IPS-NIHi7 (cell line): ENCODE measurements around the gene NECAP2.
"Not testable (repeated sequence)": the region's sequence is repeated elsewhere in the genome, so short reads cannot be mapped to it uniquely, and the experiment has no call there.

ENCODE experiments used
- DNase-seq: peaks from one replicate; pipeline ENCODE4 v3.0.0; 2012; ENCODE audit warnings: mixed read lengths; ENCODE audit errors: extremely low spot score

The NECAP2 gene

GRCh38 chr1:16425125-16426025 lies 15.1 kb upstream of the NECAP2 start:
- no peak for DNase-seq

DNA sequence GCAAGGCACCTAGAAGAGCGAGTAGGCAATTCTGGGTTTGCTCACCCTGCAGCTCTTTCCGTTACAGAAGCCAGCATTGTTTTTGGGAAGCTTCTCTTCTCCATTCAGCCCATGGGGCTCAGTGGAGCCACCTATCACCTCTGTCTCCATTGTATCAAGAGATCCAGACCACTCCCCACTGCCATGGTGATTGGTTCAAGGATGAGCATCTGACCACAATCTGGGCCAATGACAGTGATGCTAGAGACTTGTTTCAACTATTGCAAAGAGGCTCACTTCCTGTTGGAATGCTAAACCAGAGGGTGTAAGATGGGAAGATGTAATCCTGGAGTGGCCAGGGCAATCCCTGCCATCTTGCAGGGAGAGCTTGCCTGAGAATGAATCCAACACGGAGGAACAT lies 9.9 kb upstream of the NECAP2 start:
- peak; percentile 61 for DNase-seq

DNA sequence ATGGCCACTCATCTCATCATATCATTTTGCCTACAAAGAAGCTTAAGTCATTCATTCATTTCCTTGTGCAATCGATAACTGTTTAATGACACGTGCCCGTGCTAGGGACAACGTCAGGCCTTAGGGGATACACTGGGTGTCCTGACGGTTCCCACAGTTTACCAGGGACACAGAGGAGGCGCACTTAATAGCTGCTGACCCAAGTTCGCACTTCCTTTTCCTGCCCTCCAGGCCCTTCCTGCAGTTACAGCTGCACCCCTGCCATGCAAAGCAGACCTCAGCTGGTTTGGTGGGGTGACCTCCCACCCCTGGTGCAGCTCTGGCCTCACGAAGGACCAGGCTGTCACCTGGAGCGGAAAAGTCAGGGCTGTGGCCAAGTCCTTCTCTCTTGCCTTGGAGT lies 7.5 kb upstream of the NECAP2 start:
- DNase-seq: no peak

- DNase-seq: no peak
These were observed 6.5 kb upstream of the NECAP2 start for GRCh38 chr1:16434007-16434406.

DNA sequence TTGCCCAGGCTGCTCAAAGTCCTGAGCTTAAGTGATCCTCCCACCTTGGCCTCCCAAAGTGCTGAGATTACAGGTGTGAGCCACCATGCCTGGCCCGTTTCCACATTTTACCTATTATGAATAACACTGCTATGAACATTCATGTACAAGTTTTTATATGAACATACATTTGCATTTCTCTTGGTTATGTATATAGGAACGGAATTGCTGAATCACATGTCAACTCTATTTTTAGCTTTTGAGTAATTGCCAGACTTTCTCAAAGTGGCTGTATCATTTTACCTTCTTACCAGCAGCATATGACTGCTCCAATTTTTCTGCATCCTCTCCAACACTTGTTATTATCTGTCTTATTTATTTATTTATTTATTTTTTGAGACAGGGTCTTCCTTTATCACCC lies 6.0 kb upstream of the NECAP2 start:
- DNase-seq: no peak

- DNase-seq: no peak
These were observed 3.5 kb upstream of the NECAP2 start, which contains the start of gene SPATA21 for GRCh38 chr1:16436946-16437474. Gene SPATA21 (minus strand): TSS chr1:16437424. CDS start chr1:16431371, 6,053 bp downstream.

- DNase-seq: no peak
These were observed 2.0 kb upstream of the NECAP2 start for GRCh38 chr1:16438516-16438915.

GRCh38 chr1:16438924-16439323 lies 1.6 kb upstream of the NECAP2 start:
- no peak for DNase-seq

GRCh38 chr1:16440131-16440469 lies 424 bp upstream of the NECAP2 start:
- no peak for DNase-seq

GRCh38 chr1:16441282-16441665 lies 750 bp downstream of the NECAP2 start:
- DNase-seq: no peak

- DNase-seq: no peak
These were observed 1.7 kb downstream of the NECAP2 start for GRCh38 chr1:16442265-16442664.

DNA sequence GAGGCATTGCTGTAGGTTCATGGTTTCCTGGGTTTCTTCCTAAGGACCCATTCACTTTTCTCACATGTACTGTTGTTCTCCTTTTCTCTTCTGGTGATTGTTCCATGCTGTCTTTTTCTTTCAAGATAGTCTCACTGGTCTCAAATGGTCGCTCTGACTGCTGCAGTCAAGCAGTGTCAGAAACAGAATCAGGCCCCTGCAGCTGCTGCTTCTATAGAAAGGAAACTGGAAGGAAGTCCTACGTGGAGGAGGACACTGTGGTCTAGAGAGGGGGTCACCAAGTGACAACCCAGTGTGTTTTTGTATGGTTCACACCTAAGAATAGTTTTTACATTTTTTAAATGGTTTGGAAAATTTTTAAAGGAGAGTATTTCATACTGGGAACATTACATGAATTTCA lies 2.4 kb downstream of the NECAP2 start:
- DNase-seq: no peak

GRCh38 chr1:16443975-16444770 lies 3.6 kb downstream of the NECAP2 start:
- DNase-seq: no peak

GRCh38 chr1:16445052-16445451 lies 4.5 kb downstream of the NECAP2 start:
- no peak for DNase-seq

GRCh38 chr1:16446116-16446515 lies 5.6 kb downstream of the NECAP2 start:
- DNase-seq: no peak

DNA sequence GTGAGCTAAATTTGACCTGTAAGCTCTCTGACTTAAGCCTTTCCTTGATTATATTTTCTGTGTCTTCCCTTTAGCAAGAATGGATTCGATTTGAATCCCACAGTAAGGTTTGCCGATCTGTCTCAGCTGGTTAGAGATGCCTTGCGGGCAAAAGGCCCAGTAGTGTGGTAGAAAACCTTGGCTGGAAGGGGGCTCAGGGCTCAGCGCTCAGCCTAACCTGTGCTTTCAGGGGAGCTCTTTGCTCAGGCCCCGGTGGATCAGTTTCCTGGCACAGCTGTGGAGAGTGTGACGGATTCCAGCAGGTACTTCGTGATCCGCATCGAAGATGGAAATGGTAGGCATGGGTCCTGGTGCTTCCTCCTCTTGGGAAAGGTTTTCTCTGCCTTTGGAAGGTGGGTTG lies 7.1 kb downstream of the NECAP2 start:
- DNase-seq: no peak

DNA sequence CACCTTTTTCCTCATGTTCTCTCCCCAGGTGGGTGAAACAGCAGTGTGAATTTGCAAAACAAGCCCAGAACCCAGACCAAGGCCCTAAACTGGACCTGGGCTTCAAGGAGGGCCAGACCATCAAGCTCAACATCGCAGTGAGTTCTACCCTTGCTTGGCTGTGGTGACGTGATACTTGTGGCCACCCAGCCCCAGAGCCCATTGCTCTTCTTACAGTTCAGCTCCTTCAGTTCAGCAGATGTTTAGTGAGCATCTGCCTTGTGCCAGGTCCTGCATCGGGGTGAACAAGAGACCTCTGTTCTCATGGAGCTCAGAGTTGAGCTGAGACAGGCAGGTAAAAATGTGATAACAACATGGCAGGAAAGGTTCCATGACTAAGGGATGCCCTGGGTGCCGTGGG lies 8.5 kb downstream of the NECAP2 start:
- DNase-seq: no peak

DNA sequence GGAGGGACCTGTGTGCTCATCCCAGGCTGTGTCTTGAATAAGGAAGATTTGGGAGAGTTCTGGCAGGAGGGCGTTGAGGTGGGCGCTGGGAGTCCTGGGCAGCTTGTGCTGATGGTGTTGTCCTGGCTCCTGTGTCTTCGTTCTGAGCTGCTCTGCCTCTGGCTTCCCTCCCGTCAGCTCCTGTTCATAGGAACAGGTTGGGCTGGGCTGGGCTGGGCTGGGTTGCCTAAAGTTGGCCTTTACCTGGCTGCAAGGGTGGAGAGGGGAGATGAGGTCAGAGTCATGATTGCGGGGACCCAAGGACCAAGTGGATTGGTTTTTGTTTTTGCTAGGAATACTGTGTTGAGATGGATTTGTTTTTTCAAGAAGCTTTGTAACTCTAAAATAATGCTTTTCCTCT lies 9.1 kb downstream of the NECAP2 start:
- DNase-seq: no peak

DNA sequence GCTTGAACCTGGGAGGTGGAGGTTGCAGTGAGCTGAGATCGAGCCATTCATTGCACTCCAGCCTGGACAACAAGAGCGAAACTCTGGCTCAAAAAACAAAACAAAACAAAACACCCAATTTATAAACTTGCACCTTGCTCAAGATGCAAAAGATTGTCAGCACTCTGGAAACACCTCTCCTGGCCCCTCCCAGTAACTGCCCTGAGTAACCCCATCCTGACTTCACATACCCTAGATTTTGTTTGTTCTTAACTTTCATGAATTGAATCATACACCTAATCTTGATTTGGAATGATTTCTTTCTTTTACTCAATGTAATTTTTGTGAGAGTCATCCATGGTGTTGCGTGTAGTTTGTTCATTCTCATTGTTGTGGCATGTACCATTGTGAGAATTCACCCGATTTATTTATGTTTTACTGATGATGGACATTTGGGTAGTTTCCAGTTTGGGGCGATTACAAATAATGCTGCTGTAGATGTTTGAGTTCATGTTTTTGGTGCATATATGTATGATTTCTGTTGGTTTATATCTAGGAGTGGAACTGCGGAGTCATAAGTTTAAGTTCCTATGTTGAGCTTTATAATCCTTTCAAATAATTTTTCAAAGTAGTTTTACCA lies 10.4 kb downstream of the NECAP2 start:
- no peak for DNase-seq

- DNase-seq: no peak
These were observed 11.5 kb downstream of the NECAP2 start for GRCh38 chr1:16451841-16452528.

- not testable (repeated sequence) for DNase-seq
These were observed 14.4 kb downstream of the NECAP2 start for GRCh38 chr1:16454909-16455308.

GRCh38 chr1:16456151-16456550 lies 15.6 kb downstream of the NECAP2 start:
- DNase-seq: not testable (repeated sequence)
